Midbrain (tissue), 1 donor: ENCODE results near the gene SYMPK.

Experiments
- DNase-seq: peaks from one replicate; lab custom pipeline; 2025; lab: John Stamatoyannopoulos, UW

SYMPK gene

DNA sequence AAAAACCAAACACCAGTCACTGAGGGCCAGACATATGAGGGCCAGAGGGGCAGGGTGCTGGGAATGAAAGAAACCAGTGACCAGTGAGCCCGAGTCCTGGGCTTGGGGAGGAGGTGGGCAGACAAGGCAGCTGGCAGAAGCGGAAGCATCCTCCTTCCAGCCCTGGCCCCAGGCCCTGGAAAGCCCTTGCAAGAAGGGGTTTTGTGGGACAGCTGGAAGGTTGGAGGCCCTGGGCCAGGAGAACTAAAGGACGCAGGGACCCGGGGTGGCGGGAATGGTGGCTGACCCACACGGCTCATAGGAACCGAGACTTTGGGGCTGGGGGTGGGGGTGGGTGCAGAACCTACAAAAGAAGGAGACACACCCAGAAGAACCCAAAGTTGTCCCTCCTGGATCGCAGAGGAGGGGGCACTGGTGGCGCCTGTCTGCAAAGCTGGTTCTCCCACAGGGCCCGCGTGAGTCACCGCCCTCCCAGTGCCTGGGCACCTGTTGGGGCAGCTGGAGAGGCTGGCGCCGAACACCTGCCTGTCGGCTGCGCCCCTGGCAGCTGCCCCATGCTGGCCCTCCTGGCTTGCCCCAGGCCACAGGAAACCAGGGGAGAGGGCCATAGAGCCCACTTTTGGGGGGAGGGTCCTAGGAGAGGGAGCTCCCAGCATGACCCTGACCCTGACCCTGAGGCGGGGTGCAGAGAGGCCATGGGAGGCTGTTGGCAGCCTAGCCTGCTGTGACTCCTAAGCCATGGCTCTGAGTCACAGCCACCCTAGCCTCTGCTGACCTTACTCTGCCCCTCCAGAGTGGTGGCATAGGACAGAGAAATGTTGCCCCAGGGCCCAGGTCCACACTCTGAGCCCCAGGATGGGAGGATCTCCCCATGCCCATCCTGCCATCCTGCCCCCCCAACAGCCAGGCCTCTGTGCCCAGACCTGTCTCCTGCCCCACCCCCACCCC is 81.5 kb downstream of the SYMPK start:
- no peak for DNase-seq

DNA sequence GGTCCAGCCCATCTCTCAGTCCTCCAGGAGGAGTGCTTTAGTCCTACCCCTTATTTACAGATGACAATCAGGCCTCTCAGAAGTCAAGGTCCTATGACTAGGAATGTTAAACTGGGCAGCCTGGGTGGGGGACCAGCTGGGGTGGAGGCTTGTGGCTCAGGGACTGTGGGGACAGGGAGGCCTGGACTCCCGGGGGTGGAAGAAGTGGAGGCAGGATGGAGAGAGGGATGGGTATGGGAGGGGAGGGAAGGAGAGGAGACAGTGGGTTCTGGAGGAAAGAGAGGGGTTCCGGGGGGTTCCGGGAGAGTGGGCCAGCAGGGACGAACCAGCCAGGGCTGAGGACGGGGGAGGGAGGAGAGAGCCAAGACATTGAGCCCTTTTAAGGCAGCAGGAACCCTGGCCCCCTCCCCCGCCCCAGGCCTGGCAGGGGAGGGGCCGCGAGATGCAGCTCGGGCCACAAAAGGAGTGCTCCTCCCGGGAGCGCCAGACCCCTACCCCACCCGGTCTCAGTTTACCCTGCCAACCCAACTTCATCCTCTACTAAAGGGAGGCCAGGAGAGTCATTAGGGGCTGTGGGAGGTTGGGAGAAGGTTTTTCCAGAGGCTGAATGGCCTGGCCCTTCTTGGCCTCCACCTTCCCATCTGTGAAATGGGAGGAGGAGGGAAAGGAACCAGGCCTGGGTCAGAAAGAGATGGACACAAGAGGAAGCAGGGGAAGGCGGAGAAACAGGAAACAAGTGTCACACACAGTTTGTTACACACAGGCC is 82.3 kb downstream of the SYMPK start:
- DNase-seq, result no peak

DNA sequence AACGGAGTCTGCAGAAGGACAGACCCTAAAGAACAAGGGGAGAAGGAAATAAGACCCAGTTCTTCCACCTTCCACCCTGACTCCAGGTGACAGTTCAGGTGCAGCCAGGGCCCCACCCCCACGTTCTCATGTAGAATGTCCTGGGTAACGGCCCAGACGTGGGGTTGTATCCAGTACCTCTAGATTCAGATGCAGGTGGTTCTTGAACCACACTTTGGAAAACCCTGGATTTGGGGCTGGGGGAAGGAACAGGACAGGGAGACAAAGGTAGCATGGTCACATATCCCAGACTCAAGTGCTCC is 82.8 kb downstream of the SYMPK start:
- DNase-seq, result no peak

DNA sequence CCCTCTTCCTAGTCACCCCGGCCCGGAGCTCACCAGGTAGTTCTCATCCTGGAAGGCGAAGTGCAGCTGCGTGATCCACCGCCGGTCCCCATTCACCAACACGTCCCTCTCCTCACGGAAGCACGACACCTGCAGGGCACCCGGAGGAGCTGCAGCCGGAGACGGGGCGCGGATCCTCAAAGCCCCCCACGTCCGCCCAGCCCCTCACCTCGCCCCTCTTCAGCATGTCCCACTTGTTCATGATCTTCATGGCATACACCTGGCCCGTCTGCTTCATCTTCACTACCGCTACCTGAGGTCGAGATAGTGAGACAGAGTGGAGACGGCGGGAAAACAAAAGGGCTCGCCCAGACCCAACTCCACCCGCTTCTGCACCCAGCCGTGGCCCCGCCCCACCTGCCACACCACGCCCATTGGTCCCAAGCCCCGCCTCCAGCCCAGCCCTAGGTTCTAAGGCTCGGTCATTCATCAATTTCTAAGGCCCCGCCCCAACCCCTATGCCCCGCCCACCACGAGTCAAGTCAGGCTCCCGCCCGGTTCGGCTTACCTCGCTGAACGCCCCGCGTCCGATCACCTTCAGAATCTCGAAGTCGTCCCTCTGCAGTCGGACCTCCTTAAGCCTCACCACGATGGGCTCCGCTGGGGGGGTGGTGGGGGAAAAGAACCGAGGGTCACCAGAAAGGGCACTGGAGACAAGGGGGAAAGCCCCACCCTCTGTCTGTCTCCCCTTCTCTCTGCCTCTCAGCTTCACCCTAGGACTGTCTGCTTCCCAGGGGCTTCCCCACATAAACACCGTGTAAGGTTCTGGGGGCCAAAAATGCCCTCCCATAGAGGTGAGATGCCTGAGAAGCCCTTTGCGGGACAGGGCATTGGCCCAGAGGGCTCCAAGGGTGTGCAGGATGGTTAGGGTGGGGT is 83.5 kb downstream of the SYMPK start:
- DNase-seq, result no peak

DNA sequence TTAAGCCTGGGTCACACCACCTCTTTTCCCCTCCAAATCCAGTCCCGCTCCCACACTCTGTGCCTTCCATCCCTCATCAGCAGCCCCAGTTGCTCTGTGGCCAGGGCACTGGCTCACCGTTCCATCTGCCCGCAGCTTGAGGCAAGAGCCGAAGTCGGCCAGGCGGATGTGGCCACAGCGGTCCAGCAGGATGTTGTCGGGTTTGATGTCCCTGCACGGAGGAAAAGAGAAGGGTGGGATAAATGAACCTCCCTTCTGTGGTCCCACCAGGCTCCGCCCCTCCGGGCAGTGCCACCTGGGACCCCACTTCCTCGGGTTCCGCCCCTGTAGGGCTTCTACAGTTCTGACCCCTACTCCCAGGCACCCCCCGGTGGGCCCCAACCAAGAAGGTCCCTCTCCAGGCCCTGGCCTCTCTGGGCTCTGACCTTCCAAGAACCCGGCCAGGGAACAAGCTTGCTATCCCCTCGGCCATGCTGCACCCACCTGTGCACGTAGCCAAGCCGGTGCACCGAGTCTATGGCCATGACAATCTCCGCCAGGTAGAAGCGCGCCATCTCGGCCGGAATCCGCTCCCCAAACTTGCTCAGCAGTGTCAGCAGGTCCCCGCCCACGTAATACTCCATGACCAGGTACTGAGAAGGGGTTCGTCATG is 84.8 kb downstream of the SYMPK start:
- DNase-seq, result no peak

DNA sequence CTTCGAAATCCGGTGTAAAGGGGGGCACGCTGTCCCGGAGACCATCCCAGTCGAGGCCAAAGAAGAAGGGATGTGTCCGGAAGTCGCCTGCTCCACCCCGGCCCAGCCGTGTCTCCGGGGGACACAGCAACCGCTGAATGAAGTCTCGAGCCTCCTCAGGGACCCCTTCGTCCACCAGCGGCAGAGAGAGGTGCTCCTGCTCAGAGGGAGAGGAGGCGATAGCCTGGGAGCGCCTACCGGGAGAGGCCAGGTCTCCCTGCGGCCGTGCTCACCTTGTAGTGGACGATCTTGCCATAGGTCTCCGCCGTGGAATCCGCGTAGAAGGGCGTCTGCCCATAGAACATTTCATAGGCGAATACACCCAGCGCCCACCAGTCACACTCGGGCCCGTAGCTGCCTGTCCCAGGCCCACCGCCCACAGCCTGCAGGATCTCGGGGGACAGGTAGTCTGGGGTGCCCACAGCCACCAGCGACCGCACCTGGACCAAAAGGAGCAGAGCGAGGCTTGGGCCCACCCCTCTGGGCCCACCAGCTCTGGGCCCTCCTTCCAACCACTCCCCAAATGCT is 85.5 kb downstream of the SYMPK start:
- no peak for DNase-seq

DNA sequence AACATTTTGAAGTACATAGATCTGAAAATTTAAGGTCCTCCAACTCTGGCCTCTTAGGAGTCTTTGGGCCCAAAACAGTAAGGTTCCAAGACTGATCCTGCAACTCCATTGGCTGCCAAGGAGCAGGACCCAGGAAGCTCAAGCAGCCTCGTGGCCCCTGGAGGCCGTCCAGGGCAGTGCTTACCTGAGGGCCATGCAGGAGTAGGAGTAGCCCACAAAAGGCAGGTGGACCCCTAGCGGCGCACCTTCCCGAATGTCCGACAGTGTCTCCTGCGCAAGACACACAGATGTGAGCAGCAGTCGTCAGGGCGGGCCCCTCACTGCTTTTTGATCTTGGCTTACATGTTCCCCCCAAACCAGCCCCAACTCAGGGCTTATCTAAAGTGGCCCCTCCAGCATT is 88.2 kb downstream of the SYMPK start:
- DNase-seq, result no peak

DNA sequence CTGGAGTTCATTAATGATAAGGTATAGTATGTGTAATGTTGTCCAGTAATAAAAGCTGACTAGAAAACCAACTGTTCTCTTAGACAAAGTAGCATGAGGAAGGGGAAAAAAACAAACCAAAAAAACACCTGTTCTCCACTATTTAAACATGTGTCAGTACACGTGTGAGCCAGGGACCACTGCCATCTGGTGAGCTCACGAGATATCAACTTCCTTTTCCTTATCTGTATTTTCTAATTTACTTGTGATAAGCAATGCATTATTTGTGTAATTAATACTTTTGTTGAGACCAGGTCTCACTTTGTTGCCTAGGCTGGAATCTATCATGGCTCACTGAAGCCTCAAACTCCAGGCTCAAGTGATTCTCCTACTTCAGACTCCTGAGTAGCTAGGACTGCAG is 89.6 kb downstream of the SYMPK start:
- DNase-seq, result no peak

DNA sequence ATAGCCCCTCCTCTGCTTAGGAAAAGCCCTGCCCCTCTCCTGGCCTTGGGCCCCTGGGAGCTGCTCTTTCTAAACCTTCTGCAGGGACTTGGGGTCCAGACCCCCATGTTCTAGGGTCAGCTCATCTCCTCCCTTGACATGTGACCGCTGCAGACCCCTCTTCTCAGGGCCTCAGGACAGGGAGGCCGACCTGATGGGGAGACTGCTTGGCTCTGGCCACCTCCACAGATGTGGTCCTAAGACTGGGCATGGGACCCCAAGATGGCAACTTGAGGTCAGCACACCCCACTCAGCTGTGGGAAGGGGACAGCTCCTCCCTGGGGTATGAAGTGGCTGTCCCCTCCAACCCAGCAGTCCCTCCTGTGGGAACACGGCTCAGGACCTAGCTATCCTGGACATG is 90.0 kb downstream of the SYMPK start:
- no peak for DNase-seq

DNA sequence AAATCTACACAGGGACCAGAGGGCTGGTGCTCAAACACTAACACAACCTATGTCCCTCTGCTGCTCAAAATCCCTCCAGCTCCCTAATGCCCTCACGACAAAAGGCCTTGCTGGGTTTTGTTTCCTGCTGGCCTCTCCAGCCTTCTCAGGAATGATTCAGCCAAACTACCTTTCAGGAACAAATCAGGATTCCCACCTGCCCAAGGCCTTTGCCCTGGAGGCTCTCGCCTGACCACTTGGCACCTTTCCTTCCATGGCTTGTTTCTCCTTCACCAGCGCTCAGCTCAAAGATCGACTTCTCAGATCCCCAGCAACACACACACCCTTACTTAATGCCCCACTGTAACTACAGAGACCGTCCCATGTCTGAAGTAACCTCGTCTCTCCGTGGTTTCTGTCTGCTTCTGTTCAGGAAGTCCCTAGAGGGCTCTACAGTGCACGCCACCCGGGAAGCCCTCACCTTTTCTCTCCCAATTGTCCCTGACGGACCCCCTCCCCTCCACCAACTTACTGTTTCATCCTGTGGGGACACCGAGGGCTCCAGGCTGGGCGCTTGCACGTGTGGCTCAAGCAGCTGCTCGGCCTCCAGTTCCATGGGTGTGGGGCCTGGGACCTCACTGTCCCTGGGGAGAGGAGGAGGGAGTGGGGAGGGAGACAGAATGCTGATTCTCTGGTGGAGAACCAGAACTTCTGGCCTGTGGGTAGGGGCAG is 90.7 kb downstream of the SYMPK start:
- no peak for DNase-seq

DNA sequence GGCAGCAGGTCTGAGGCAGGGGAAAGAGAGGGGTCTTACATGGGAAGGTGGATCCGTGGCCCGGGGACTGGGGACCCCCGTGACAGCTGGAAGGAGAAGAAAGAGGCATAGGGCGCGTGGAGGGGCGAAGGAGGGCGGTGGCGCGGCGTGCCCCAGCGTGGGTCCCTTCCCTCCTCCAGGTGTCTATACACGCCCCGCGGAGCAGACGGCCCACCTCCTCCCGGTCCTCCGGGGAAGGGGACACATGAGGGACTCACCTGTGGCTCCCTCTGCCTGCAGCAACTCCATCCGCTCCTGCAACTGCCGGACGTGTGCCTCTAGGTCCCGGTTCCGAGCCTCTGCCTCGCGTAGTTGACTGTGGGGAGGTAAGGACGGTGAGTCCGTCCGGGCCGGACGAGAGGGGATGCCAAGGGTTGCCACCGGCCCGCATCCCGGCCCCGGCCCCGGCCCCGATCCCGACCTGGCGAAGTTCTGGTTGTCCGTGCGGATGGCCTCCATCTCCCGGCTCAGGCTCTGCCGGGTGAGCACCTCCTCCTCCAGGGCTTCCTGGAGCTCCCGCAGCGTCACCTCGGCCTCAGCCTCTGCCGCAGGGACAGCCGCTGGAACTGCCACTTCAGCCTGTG is 91.5 kb downstream of the SYMPK start:
- no peak for DNase-seq

DNA sequence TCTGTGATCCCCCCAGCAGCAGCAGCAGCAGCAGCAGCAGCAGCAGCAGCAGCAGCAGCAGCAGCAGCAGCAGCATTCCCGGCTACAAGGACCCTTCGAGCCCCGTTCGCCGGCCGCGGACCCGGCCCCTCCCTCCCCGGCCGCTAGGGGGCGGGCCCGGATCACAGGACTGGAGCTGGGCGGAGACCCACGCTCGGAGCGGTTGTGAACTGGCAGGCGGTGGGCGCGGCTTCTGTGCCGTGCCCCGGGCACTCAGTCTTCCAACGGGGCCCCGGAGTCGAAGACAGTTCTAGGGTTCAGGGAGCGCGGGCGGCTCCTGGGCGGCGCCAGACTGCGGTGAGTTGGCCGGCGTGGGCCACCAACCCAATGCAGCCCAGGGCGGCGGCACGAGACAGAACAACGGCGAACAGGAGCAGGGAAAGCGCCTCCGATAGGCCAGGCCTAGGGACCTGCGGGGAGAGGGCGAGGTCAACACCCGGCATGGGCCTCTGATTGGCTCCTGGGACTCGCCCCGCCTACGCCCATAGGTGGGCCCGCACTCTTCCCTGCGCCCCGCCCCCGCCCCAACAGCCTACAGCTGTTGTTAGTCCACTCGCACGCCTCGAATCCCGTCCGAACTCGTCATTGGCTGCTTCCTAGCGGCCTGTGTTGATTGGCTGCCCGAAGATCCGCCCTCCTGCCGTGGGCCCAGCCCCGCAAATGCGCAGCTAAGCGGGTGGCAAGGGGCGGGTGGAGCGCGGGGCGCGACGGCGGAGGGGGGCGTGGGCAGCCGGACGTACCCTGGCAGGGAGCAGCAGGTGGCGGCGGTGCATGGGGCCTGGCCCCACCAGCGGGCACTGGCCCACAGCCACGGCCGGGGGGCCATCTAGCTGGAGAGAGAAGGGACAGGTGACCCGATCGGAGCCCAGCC is 92.5 kb downstream of the SYMPK start:
- DNase-seq, result peak; percentile 90

DNA sequence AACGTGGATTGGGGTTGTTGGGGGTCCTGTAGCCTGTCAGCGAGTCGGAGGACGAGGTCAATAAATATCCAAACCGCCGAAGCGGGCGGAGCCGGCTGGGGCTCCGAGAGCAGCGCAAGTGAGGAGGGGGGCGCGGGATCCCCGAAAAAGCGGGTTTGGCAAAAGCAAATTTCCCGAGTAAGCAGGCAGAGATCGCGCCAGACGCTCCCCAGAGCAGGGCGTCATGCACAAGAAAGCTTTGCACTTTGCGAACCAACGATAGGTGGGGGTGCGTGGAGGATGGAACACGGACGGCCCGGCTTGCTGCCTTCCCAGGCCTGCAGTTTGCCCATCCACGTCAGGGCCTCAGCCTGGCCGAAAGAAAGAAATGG is 93.1 kb downstream of the SYMPK start:
- peak; percentile 66 for DNase-seq

DNA sequence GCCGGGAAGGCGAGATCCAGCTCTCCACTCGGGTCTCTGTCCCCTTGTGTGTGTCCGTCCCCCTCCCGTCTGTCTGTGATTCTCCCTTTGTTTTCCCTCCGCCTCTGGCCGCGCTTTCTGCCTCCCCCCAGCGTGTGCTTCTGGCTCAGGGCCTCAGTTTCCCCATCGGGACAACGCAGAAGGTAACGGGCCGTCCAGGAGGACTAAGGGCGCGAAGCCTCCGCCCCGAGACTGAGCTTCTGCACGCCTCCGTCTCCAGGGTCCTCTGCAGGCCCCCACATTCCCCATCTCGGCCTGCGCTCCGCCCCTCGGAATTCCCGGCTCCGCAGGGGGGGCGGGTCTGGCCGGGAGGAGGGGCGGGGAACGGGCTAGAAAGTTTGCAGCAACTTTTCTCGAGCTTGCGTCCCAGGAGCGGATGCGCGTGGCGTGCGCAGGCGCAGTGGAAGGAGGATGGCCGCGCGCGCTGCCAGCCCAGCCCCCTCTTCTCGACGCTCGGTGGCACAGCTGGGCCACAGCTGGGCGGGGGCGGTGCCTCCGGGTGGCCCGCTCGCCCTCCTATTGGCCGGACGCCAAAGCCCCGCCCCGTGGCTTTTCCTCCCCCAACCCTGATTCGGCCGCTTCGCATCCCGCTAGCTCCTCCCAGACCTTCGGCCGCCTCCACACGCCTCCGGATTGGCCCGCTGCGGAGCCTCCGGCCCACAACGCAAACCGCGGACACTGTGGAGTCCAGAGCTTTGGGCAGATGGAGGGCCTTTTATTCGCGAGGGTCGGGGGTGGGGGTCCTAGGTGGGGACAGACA is 93.8 kb downstream of the SYMPK start, which contains the start of gene SIX5:
TSS of gene SIX5 (minus strand) at position 269 of the 799 bp plus-strand sequence. CDS start 408 bp downstream, outside the sequence.
- peak; percentile 97 for DNase-seq

DNA sequence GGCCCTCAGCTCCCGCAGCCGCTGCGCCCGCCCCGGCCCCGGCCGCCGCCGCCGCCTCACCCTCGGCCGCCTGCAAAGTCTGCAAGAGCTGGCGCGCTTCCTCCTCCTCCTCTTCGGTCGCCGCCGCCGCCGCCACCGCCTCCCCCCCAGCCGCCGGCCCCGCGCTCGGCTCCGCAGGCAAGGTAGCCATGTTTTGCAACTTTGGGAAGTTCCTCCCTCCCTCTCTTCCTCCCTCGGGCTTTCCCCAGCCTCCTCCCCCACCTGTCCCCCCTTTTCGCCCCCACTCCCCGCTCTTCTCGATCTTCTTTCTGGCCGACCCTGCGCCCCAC is 94.3 kb downstream of the SYMPK start:
- DNase-seq, result no peak

DNA sequence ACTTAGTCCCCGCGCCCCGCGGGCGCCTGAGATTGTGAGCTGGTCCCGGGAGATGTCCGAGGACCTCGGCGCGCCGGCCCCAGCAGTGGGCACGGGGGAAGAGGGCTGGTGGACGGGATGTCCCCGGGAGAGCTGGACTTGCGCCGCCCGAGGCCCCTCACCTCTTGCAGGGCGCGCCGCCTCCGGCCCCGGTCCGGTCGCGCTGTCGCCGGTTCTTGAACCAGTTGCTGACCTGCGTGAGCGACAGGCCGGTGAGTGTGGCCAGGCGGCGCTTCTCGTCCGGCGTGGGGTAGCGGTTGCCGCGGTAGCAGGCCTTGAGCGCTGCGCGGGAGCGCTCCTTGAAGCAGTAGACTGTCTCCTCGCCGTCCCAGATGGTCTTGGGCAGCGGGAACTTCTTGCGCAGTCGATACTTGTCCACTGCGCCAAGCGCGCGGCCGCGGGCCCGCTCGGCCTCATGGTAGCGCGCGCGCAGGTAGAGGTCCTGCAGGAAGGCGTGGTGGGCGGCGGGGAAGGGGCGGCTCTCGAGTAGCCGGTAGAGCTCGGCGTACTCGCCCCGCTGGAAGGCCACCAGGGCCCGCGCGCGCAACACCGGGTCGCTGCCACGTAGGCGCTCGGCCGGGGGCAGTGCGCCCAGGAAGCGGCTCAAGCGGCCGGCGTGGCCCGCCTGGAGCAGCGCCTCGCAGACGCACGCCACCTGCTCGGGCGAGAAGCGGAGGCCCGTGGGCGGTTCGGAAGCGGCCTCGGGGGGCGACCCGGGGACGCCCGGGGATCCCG is 94.9 kb downstream of the SYMPK start:
- DNase-seq, result peak; percentile 24

DNA sequence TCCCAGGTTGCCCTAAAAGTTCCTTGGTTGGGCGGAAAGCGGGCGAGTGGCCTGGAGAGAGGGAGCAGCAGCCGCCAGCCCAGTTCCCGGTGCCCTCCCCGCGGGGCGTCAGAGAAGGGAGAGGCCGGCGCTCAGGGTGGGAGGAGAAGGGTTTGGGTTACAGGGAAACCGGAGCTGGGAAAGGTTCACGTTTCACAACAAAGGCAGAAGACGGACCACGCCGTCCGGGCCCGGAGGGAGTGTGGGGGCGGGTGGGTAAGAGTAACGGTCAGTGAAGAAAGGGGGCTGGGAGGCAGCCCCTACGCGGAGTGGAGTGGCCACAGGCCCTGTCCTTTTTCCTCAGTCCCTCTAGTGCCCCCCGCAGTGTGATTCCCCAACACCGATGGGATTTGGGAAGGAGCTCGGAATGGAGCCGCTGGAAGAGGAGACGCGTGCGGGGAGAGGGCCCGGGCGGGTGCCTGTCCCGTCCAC is 95.5 kb downstream of the SYMPK start:
- peak; percentile 9 for DNase-seq
